H1 (cell line): Measurements from ENCODE around the gene TSHZ2. TPM values are rescaled to one million over a fixed set of nuclear protein-coding genes. Genes with fewer than 3 reads are reported as not detected.

Experiments
- CTCF ChIA-PET: fragments of 300-600 bp; sonication (Branson Sonifier 250); formaldehyde crosslinking; loops from one replicate; lab custom pipeline; 2021; ENCODE audit not compliant: partially characterized antibody; lab: Charles Lee
- POLR2A ChIA-PET: fragments of 300-600 bp; sonication (Branson Sonifier 250); formaldehyde crosslinking; loops from one replicate; lab custom pipeline; 2021; ENCODE audit warnings: inconsistent platforms; ENCODE audit not compliant: partially characterized antibody; lab: Charles Lee
- DNase-seq, 2 experiments: peaks; one replicate each; pipeline versions ENCODE4 v3.0.0 to v3.0.0-alpha.2; 2010 to 2022; ENCODE audit warnings: low spot score in 2 of 2, low read depth in 1 of 2, mixed read lengths in 1 of 2
- FAIRE-seq: peaks from 2 replicates; lab custom pipeline; 2011; peaks lifted over from hg19 to GRCh38; lab: Jason Lieb, UNC
- H2AFZ ChIP-seq: 2 replicates; pipeline ENCODE4 v1.8.1; 2012; ENCODE audit warnings: low read length, inconsistent platforms
- H2AK5ac ChIP-seq: 2 replicates; pipeline ENCODE4 v1.6.1; 2013; ENCODE audit warnings: low read depth, low read length
- H2BK120ac ChIP-seq: replicated peaks from 2 replicates; pipeline ENCODE3; 2013; ENCODE audit warnings: low read depth, low read length, inconsistent platforms
- H2BK12ac ChIP-seq: 2 replicates; pipeline ENCODE4 v1.6.1; 2013; ENCODE audit warnings: low read depth, low read length
- H2BK15ac ChIP-seq: 2 replicates; pipeline ENCODE4 v1.6.1; 2013; ENCODE audit warnings: low read length
- H2BK20ac ChIP-seq: 2 replicates; pipeline ENCODE4 v1.6.1; 2013; ENCODE audit warnings: low read length
- H2BK5ac ChIP-seq: 2 replicates; pipeline ENCODE4 v1.6.1; 2013; ENCODE audit warnings: low read depth, low read length
- H3K14ac ChIP-seq: 2 replicates; pipeline ENCODE4 v1.6.1; 2013; ENCODE audit warnings: inconsistent platforms; ENCODE audit not compliant: insufficient read length
- H3K18ac ChIP-seq: 2 replicates; pipeline ENCODE4 v1.6.1; 2013; ENCODE audit warnings: low read length; ENCODE audit errors: extremely low read depth
- H3K23ac ChIP-seq: 2 replicates; pipeline ENCODE4 v1.6.1; 2013; ENCODE audit warnings: inconsistent platforms; ENCODE audit not compliant: insufficient read length
- H3K23me2 ChIP-seq: 2 replicates; pipeline ENCODE4 v1.6.1; 2013; ENCODE audit warnings: low read depth, low read length
- H3K27ac ChIP-seq: 2 replicates; pipeline ENCODE4 v1.6.1; 2011; ENCODE audit warnings: low read depth, low read length, inconsistent platforms
- H3K27me3 ChIP-seq, 4 experiments: replicated peaks in 1 of 4; 1 replicate in 1 of 4; 2 replicates in 3 of 4; pipeline versions ENCODE4 v1.6.1 to v1.8.1; 2011 to 2013; ENCODE audit warnings: low read length in 3 of 4, mild to moderate bottlenecking in 3 of 4, inconsistent platforms in 2 of 4, mixed read lengths in 2 of 4, moderate library complexity in 1 of 4; ENCODE audit not compliant: control insufficient read depth in 3 of 4, insufficient read depth in 3 of 4; ENCODE audit errors: extremely low read depth in 1 of 4
- H3K36me3 ChIP-seq, 4 experiments: 2 replicates each; pipeline versions ENCODE4 v1.6.1 to v1.8.1; 2011 to 2013; ENCODE audit warnings: mild to moderate bottlenecking in 4 of 4, low read length in 3 of 4, moderate library complexity in 2 of 4, control low read depth in 1 of 4, inconsistent platforms in 1 of 4; ENCODE audit not compliant: insufficient read depth in 4 of 4, control insufficient read depth in 2 of 4
- H3K4ac ChIP-seq: replicated peaks from 2 replicates; pipeline ENCODE3; 2013; ENCODE audit warnings: low read length, low read depth, mixed read lengths, inconsistent platforms; ENCODE audit not compliant: insufficient read length
- H3K4me1 ChIP-seq, 4 experiments: replicated peaks in 1 of 4; 1 replicate in 1 of 4; 2 replicates in 3 of 4; pipeline versions ENCODE4 v1.6.1 to v1.8.1; 2011 to 2013; ENCODE audit warnings: low read length in 3 of 4, inconsistent platforms in 2 of 4, mixed read lengths in 1 of 4; ENCODE audit not compliant: insufficient read depth in 4 of 4, control insufficient read depth in 3 of 4
- H3K4me2 ChIP-seq, 2 experiments: 2 replicates each; pipeline versions ENCODE4 v1.6.1 to v1.8.1; 2011 to 2013; ENCODE audit warnings: low read depth in 2 of 2, low read length in 2 of 2, control low read depth in 1 of 2, inconsistent platforms in 1 of 2, mild to moderate bottlenecking in 1 of 2; ENCODE audit not compliant: insufficient read depth in 1 of 2
- H3K4me3 ChIP-seq, 4 experiments: fragments of 200-600, 300-600 bp in 1 of 4; sonication (generic), shearing (Covaris generic), sonication (Bioruptor Twin) in 1 of 4; 2 replicates each; pipeline versions ENCODE4 v1.5.1 to v1.8.1; 2011 to 2016; ENCODE audit warnings: low read length in 4 of 4, low read depth in 3 of 4, control low read depth in 2 of 4, inconsistent platforms in 2 of 4, mild to moderate bottlenecking in 2 of 4, mixed read lengths in 1 of 4, moderate library complexity in 1 of 4; ENCODE audit not compliant: insufficient read depth in 2 of 4; ENCODE audit errors: extremely low read depth in 1 of 4
- H3K56ac ChIP-seq: replicated peaks from 2 replicates; pipeline ENCODE3; 2013; ENCODE audit warnings: low read depth, mild to moderate bottlenecking, mixed read lengths, low read length, inconsistent platforms; ENCODE audit not compliant: insufficient read length
- H3K79me1 ChIP-seq: 2 replicates; pipeline ENCODE4 v1.6.1; 2013; ENCODE audit warnings: low read depth, low read length, control low read depth
- H3K79me2 ChIP-seq, 2 experiments: 2 replicates each; pipeline versions ENCODE4 v1.6.1 to v1.8.1; 2012 to 2013; ENCODE audit warnings: low read length in 2 of 2, mild to moderate bottlenecking in 2 of 2, inconsistent platforms in 1 of 2; ENCODE audit not compliant: insufficient read depth in 2 of 2, control insufficient read depth in 1 of 2
- H3K9ac ChIP-seq, 4 experiments: replicated peaks in 1 of 4; 1 replicate in 1 of 4; 2 replicates in 3 of 4; pipeline versions ENCODE4 v1.6.1 to v1.8.1; 2011 to 2013; ENCODE audit warnings: low read depth in 3 of 4, low read length in 3 of 4, control low read depth in 2 of 4, mild to moderate bottlenecking in 2 of 4, moderate library complexity in 2 of 4, inconsistent platforms in 1 of 4; ENCODE audit errors: extremely low read depth in 1 of 4
- H3K9me3 ChIP-seq, 2 experiments: 2 replicates each; pipeline versions ENCODE4 v1.6.1 to v1.8.1; 2012 to 2013; ENCODE audit warnings: mild to moderate bottlenecking in 2 of 2, moderate library complexity in 2 of 2, control low read depth in 1 of 2, inconsistent platforms in 1 of 2, low read depth in 1 of 2, low read length in 1 of 2, mixed read lengths in 1 of 2; ENCODE audit not compliant: insufficient read depth in 2 of 2
- H4K20me1 ChIP-seq, 2 experiments: replicated peaks in 1 of 2; 2 replicates each; pipeline versions ENCODE3 to v1.8.1; 2011 to 2013; ENCODE audit warnings: inconsistent platforms in 2 of 2, low read length in 2 of 2, mild to moderate bottlenecking in 1 of 2; ENCODE audit not compliant: insufficient read depth in 2 of 2, control insufficient read depth in 1 of 2
- H4K5ac ChIP-seq: 2 replicates; pipeline ENCODE4 v1.6.1; 2013; ENCODE audit warnings: low read length, low read depth, mixed read lengths, inconsistent platforms; ENCODE audit not compliant: insufficient read length
- H4K8ac ChIP-seq: 2 replicates; pipeline ENCODE4 v1.8.0; 2013; ENCODE audit warnings: mild to moderate bottlenecking, moderate library complexity, low read length, inconsistent platforms; ENCODE audit not compliant: insufficient read depth; ENCODE audit errors: extremely low read depth
- H4K91ac ChIP-seq: replicated peaks from 2 replicates; pipeline ENCODE3; 2013; ENCODE audit warnings: low read length, mixed read lengths, inconsistent platforms; ENCODE audit not compliant: insufficient read length
- CEBPB ChIP-seq: IDR thresholded peaks from 2 replicates; pipeline ENCODE4 v1.6.1; 2012; ENCODE audit warnings: low read depth, low read length
- EP300 ChIP-seq, 2 experiments: IDR thresholded peaks; 1 replicate in 1 of 2; 2 replicates in 1 of 2; pipeline ENCODE4 v1.6.1; 2011 to 2012; ENCODE audit warnings: low read depth in 2 of 2, low read length in 2 of 2, mild to moderate bottlenecking in 2 of 2, borderline replicate concordance in 1 of 2, inconsistent platforms in 1 of 2, moderate library complexity in 1 of 2
- KDM5A ChIP-seq: fragments of 200-600 bp; IDR thresholded peaks from 2 replicates; pipeline ENCODE4 v1.7.1; 2012; ENCODE audit warnings: mild to moderate bottlenecking, low read length, inconsistent platforms, mixed read lengths
- SAP30 ChIP-seq: fragments of 300-600 bp; sonication (generic); IDR thresholded peaks from 2 replicates; pipeline ENCODE4 v1.7.1; 2012; ENCODE audit warnings: low read length, moderate library complexity, mild to moderate bottlenecking, inconsistent platforms; ENCODE audit not compliant: insufficient read depth, insufficient replicate concordance
- TAF7 ChIP-seq: optimal IDR thresholded peaks from 2 replicates; pipeline ENCODE3; 2011; ENCODE audit warnings: low read depth, mild to moderate bottlenecking, inconsistent platforms, low read length, moderate library complexity, borderline replicate concordance
- WGBS, 2 experiments: shearing (Covaris generic) in 1 of 2; methylation state at CpG; one replicate each; pipeline versions ENCODE4 v1.1.6 to v1.1.7; 2013 to 2015; ENCODE audit warnings: low lambda C conversion rate in 2 of 2, mixed read lengths in 2 of 2, inconsistent platforms in 1 of 2, low coverage in 1 of 2, missing lambda C conversion rate in 1 of 2; ENCODE audit not compliant: insufficient replicate concordance in 2 of 2, insufficient coverage in 1 of 2, insufficient read length in 1 of 2; ENCODE audit errors: extremely low coverage in 1 of 2, missing lambda C conversion rate in 1 of 2; 5-methylcytosine and 5-hydroxymethylcytosine counted together
- polyA plus RNA-seq, 7 experiments: library from polyadenylated mRNA; depleted of rRNA in 3 of 7; stranded (reverse) in 5 of 7; unstranded in 2 of 7; fragments of >200 nt in 5 of 7; fragments of 200-250 nt in 2 of 7; gene quantifications; 1 replicate in 5 of 7; 2 replicates in 1 of 7; 4 replicates in 1 of 7; pipeline versions ENCODE4 v1.2.1 to v1.2.3, GENCODE V29; 2011 to 2013; ENCODE audit warnings: missing spikeins in 2 of 7, mixed read lengths in 2 of 7
- total RNA-seq: library from RNA; stranded (reverse); fragmentation: NEBNext Ultra II Directional; extraction: Animal tissue kit (Norgen Biotek cat#: 25700); gene quantifications from 2 replicates; pipeline ENCODE4 v1.2.1, GENCODE V29; 2021

The TSHZ2 gene
- total and polyA plus RNA-seq, 2 of the 8 experiments (the other 6 are each of a cell fraction or from before 2014, with no cell fraction given): 0.14 to 0.30 TPM

GRCh38 chr20:52998268-52998667 lies 26.1 kb downstream of the TSHZ2 start:
- H3K9me3 ChIP-seq: no peaks in the 10 kb centered on the region
- H2AFZ ChIP-seq: no peak overlapping the region
- no peak overlapping the region for H3K4me2 ChIP-seq
- H3K56ac ChIP-seq: no peak overlapping the region
- H4K5ac ChIP-seq: no peak overlapping the region
- H3K23ac ChIP-seq: no peak overlapping the region
- CTCF ChIA-PET: no interaction called here
- H3K4ac ChIP-seq: no peak overlapping the region
- TF ChIP-seq TAF7: no peak
- no peak for TF ChIP-seq CEBPB
- no peak for TF ChIP-seq EP300 (IDR thresholded peaks at IDR 0.05; ENCODE audit: borderline replicate concordance in 1 of 2, low read depth in 2 of 2, low read length in 2 of 2)
- TF ChIP-seq KDM5A: no peak
- no peak for TF ChIP-seq SAP30
- no peak overlapping the region for H2BK20ac ChIP-seq
- no peak overlapping the region for H2AK5ac ChIP-seq
- H3K14ac ChIP-seq: no peak overlapping the region
- H2BK12ac ChIP-seq: no peak overlapping the region
- H3K79me1 ChIP-seq: no peaks in the 10 kb centered on the region
- H3K27me3 ChIP-seq: no peaks in the 10 kb centered on the region
- no peaks in the 10 kb centered on the region for H3K4me1 ChIP-seq
- H3K18ac ChIP-seq: no peak overlapping the region
- no peaks in the 10 kb centered on the region for H3K36me3 ChIP-seq
- peaks cover 3% of the 10 kb centered on the region; the same call in 1 of the 2 replicates for H3K23me2 ChIP-seq
- FAIRE-seq: no peak
- H4K20me1 ChIP-seq: no peaks in the 10 kb centered on the region
- no peak overlapping the region for H2BK5ac ChIP-seq
- no peak overlapping the region for H3K4me3 ChIP-seq
- H2BK120ac ChIP-seq: no peak overlapping the region
- H2BK15ac ChIP-seq: no peak overlapping the region
- DNase-seq: no peak
- H3K9ac ChIP-seq: no peak overlapping the region
- H3K79me2 ChIP-seq: no peaks in the 10 kb centered on the region
- H4K91ac ChIP-seq: no peak overlapping the region
- no peak overlapping the region for H4K8ac ChIP-seq
- WGBS, 2 experiments: 86% methylated on average over 6 of the region's 6 CpGs; no CpG with 5 or more reads in 1 of the 2 experiments
- POLR2A ChIA-PET: no interaction called here
- no peak overlapping the region for H3K27ac ChIP-seq
